ENCODE data around the gene ALMS1.

GRCh38 chr2:73503992-73504570 lies 118.4 kb downstream of the ALMS1 start:
- no peak for TF ChIP-seq CTCF (IDR thresholded peaks at IDR 0.05; ENCODE audit: extremely low read depth in 1 of 2, insufficient read depth in 1 of 2, low read depth in 1 of 2, low read length in 2 of 2)
- no peak for TF ChIP-seq POLR2AphosphoS5 (IDR thresholded peaks at IDR 0.05; ENCODE audit: insufficient read depth, low read depth, low read length)
- no peak for TF ChIP-seq GATA2 (IDR thresholded peaks at IDR 0.05; ENCODE audit: insufficient read depth, insufficient read length, low read depth, low read length)
- TF ChIP-seq POLR2A (IDR thresholded peaks at IDR 0.05; ENCODE audit: low read depth, low read length) = no peak
